ENCODE results near the gene GATB.
"Not testable (repeated sequence)": the region's sequence is repeated elsewhere in the genome, so short reads cannot be mapped to it uniquely, and the experiment has no call there.

The GATB gene

GRCh38 chr4:151784706-151785105 is 23.9 kb upstream of the GATB start:
- no peak for DNase-seq

GRCh38 chr4:151783867-151784266 is 23.1 kb upstream of the GATB start:
- DNase-seq = no peak

DNA sequence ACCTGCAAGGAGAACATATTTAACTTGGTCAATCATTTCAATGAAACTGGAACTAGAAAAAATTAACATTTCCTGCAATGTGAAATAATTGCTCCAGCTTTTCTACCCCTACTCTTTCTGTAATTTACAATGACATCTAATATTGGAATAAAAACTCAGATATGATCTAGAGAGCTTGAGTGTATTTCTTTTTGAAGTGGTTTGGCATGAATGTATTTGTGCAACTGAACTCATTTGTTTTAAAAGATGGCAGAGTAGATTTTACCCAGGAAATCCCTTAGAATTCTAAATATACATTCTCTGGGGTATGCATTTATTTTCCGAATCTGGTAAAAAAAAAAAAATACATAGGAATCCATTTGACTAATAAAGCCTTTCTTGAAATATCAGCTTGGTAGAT is 21.5 kb upstream of the GATB start:
- DNase-seq = no peak

DNA sequence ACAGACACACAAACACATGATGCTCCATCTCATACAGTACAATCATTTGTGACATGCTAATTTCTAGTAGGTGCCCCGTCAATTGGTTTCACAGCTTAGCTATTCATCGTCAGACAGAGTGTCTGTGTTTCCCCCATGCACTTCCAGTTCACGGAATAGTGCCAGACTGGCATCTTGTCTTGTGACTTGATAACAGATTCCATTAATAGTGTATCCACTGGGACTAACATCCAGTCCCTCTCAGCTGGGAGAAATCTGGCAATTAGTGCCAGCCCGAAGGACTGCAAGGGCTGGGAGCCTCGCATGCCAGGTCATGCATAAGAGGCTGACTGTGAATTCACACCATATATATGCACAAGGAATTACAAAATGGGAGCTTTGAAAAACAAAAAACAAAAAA is 20.2 kb upstream of the GATB start:
- no peak for DNase-seq

DNA sequence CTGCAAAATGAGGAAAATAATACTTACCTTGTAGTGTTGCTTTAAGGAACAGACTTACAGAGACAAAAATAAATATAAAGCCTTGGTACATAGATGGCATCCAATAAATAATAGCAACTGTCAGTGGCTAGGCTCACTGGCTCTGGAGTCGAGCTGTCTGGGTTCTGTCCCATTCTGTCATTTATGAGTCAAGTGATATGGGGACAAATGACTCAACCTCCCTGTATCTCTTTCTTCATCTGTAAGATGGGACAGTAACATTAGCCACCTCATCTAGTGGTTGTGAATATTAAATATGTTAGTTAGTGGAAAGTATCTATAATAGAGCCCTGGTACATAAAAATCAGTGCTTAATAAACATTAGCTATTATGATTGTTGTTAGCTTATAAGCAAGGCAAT is 16.7 kb upstream of the GATB start:
- no peak for DNase-seq

- no peak for DNase-seq
These were observed 13.5 kb upstream of the GATB start for GRCh38 chr4:151774324-151774723.

DNA sequence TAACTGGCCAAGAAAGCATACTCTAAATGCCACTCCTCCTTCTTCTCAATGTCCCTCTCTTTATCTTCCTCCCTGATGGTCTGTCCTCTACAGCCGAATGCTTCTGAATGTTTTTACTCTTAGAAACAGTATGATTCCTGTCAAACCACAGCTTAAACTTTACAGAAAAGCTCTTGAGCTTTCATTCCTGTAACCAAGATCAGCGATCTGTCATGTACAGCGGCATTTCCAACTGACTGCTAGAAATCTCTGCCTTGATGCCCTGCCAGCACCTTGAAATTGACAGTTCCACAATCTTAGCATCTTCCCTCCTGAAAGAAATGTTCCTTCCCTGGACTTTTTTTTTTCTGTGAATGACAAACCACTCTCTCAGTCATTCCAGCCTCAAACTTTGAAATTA is 11.5 kb upstream of the GATB start:
- DNase-seq = no peak

DNA sequence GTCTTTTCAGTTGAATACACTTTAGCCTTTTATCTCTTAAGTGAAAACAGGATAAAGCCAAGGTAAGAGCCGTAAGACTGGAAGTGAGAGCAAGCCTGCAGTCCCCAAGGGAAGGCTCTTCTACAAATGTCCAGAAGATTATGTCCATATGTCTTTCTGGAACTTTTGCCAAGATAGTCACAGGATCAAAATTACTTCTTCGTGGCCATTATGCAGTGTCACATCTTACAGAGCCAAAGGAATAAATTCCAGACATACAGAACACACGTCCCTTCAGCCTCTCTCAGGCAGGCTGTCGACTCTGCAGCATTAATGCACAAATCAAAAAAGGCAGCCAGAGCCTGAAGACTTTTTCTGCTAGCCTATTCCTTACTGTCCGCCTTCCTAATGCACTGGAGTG is 10.9 kb upstream of the GATB start:
- DNase-seq = no peak

GRCh38 chr4:151770154-151770553 is 9.3 kb upstream of the GATB start:
- DNase-seq = no peak

- no peak for DNase-seq
These were observed 8.0 kb upstream of the GATB start for GRCh38 chr4:151768835-151769234.

- DNase-seq = no peak
These were observed 5.9 kb upstream of the GATB start for GRCh38 chr4:151766691-151767090.

GRCh38 chr4:151760002-151760401 is 805 bp downstream of the GATB start:
- DNase-seq = no peak

GRCh38 chr4:151753056-151753455 is 7.8 kb downstream of the GATB start:
- no peak for DNase-seq

GRCh38 chr4:151750156-151750555 is 10.7 kb downstream of the GATB start:
- no peak for DNase-seq

DNA sequence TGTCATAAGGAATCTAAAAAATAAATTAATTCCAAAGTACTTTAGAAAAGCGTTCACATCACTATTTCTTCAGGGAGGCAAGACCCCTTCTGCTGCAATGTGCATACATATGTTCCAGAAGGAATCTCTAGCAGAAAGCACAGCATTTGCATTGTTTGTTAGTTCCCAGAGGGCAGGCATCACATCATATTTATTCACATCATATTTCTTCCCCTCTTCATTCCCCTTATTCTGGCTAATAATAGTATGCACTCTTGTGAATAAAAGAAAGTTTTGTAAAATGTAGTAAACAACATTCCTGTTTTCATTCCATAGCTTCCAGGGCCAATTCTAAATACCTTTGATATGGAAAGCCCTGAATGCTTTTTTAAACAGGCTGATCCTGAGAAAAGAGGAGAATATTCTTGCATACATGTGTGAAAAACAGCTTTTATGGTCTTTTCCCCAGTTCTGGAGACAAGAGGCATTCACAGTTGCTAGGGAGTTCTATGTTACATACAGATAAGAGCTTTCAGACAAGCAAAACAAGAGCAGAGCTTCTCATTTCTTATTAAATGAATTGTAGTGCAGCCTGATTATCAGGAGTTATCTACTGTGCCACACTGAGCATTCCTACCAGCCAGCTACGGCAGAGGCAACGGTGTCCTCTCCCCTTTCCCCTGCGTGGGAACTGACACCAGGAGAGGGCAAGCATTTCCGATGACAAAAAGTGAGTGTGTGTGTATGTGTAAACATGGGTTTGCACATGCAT is 15.2 kb downstream of the GATB start:
- no peak for DNase-seq

DNA sequence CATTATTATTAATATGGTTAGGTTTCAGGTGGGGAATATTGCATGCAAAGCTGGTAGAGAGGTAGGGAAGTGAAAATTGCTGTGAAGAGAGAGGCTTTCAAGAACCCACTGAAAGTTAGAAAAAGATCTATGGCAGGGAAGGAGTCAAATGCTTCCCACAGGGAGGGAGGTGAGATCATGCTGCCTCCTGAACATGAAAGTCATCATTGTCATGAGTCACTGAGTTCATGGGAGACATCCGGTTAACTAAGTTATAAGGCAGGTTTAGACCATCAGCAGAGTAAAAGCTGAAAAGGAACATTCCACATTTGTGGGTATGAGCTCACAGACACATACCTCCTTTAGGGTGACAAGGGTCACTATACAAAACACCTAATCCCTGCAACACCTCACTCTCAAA is 16.2 kb downstream of the GATB start:
- no peak for DNase-seq

DNA sequence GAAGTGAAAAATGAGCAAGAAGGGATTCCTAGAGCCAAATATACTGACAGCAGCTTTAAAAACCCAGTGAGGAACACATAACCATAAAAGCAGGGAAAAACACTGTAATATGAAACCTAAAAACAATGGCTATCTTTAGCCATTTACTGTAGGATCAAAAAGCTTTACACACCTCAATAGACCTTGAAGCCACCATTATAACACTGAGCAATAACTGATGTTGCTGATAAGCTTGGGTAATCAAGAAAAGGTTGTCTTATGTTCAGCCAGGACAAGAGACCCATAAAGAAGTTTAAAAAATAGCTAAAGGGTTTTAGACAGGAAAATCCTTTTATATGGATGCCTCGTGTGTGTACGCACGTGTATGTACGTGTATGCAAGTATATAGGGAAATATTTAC is 16.9 kb downstream of the GATB start:
- DNase-seq = no peak

DNA sequence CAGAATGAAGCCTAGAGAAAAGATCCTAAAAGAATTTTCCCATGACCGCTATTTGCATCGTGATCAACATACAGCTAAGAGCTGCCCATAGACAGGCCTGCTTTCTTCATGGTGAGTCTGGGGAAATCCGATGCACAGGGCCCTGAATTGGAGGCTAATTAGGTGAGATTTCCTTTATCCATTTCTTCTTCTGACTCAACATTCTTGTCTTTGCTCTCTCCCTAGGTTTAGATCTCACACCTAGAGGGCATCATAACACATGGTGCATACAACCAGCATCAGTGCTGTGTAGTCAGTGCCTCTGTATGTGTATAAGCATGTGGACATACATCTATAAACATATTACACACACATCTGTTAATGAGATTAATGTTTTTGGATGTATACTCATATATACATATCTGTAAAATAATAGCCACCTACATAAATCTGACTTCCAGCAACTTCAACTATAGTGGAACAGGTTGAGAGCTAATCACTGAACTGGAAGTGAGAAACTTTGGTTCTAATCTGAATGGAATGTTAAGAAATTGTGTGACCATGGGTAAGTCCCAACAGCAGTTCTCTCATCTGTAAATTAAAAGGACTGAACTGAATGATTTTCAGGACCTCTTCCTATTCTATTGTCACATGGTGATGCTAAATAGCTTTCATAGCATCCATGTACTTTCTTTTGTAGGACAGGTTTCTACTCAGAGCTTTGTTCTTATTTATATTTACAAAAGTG is 17.5 kb downstream of the GATB start:
- DNase-seq = no peak

GRCh38 chr4:151738720-151739517 is 21.9 kb downstream of the GATB start:
- no peak for DNase-seq

- DNase-seq = not testable (repeated sequence)
These were observed 24.0 kb downstream of the GATB start for GRCh38 chr4:151736852-151737251.

DNA sequence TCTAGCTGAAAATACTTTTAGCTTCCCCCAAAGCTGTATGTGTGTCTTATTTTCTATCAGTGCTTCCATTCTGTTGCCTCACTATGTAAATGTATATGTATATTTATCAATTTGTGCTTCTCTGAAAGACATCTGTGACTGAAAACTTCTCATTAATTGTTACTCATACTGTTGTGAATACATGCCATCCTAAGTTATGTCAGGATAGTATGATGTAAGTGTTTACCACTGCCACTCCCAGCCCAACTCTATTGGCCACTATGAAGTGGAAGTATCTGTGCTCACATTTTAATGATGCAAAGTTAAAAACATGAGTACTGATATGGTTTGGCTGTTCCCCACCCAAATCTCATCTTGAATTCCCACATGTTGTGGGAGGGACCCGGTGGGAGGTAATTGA is 24.4 kb downstream of the GATB start:
- DNase-seq = no peak

- DNase-seq = not testable (repeated sequence)
These were observed 29.1 kb downstream of the GATB start for GRCh38 chr4:151731670-151732069.

- no peak for DNase-seq
These were observed 30.9 kb downstream of the GATB start for GRCh38 chr4:151729731-151730559.

All from NCI-H1417 treated with DMSO at 0.1 percent for 48 hours (cell line).